Suprapubic skin (tissue), 3 donors: Measurements from ENCODE around the gene PDE4B.

Experiments used
- CTCF ChIP-seq, 2 donors: fragments of 200-600 bp in 1 of 2; fragments of 450-650 bp in 1 of 2; sonication (generic) in 1 of 2; IDR thresholded peaks; one replicate each; pipeline ENCODE4 v1.5.1; 2016 to 2019; ENCODE audit warnings: antibody characterized with exemption in 2 of 2, mild to moderate bottlenecking in 1 of 2, moderate library complexity in 1 of 2
- POLR2AphosphoS5 ChIP-seq, 3 donors: sonication (generic); formaldehyde crosslinking; IDR thresholded peaks; one replicate each; pipeline ENCODE4 v1.6.1; 2017; ENCODE audit warnings: antibody characterized with exemption in 3 of 3

GRCh38 chr1:66399888-66400529 is 607.3 kb downstream of the PDE4B start:
- TF ChIP-seq CTCF (IDR thresholded peaks at IDR 0.05): no peak
- TF ChIP-seq POLR2AphosphoS5 (IDR thresholded peaks at IDR 0.05): no peak
